Measurements from ENCODE around the gene VCAM1.

The VCAM1 gene

GRCh38 chr1:100724281-100724680 lies 4.7 kb downstream of the VCAM1 start:
- no peak for DNase-seq

- no peak for DNase-seq
Observed at GRCh38 chr1:100730130-100730529, 10.6 kb downstream of the VCAM1 start.

- no peak for DNase-seq
Observed at GRCh38 chr1:100731309-100731708, 11.8 kb downstream of the VCAM1 start.

- no peak for DNase-seq
Observed at GRCh38 chr1:100731758-100732157, 12.2 kb downstream of the VCAM1 start.

GRCh38 chr1:100734676-100735075 lies 15.1 kb downstream of the VCAM1 start:
- no peak for DNase-seq

- no peak for DNase-seq
Observed at GRCh38 chr1:100735244-100735643, 15.7 kb downstream of the VCAM1 start.

GRCh38 chr1:100736324-100736723 lies 16.8 kb downstream of the VCAM1 start:
- no peak for DNase-seq

GRCh38 chr1:100736746-100737145 lies 17.2 kb downstream of the VCAM1 start:
- DNase-seq: no peak

- DNase-seq: no peak
Observed at GRCh38 chr1:100746542-100746932, 27.0 kb downstream of the VCAM1 start.

GRCh38 chr1:100747771-100748170 lies 28.2 kb downstream of the VCAM1 start:
- no peak for DNase-seq

- no peak for DNase-seq
Observed at GRCh38 chr1:100750005-100750885, 30.7 kb downstream of the VCAM1 start.

GRCh38 chr1:100752791-100753190 lies 33.2 kb downstream of the VCAM1 start:
- no peak for DNase-seq

GRCh38 chr1:100757946-100758345 lies 38.4 kb downstream of the VCAM1 start:
- no peak for DNase-seq

- DNase-seq: no peak
Observed at GRCh38 chr1:100759188-100759587, 39.6 kb downstream of the VCAM1 start.

GRCh38 chr1:100760511-100760910 lies 41.0 kb downstream of the VCAM1 start:
- no peak for DNase-seq

GRCh38 chr1:100762461-100762860 lies 42.9 kb downstream of the VCAM1 start:
- DNase-seq: no peak

GRCh38 chr1:100767176-100767890 lies 47.8 kb downstream of the VCAM1 start:
- DNase-seq: no peak

- no peak for DNase-seq
Observed at GRCh38 chr1:100769323-100769722, 49.8 kb downstream of the VCAM1 start.

- no peak for DNase-seq
Observed at GRCh38 chr1:100769906-100770646, 50.5 kb downstream of the VCAM1 start.

- no peak for DNase-seq
Observed at GRCh38 chr1:100773444-100773843, 53.9 kb downstream of the VCAM1 start.

GRCh38 chr1:100774370-100774769 lies 54.8 kb downstream of the VCAM1 start:
- no peak for DNase-seq

GRCh38 chr1:100775483-100775882 lies 55.9 kb downstream of the VCAM1 start:
- no peak for DNase-seq

GRCh38 chr1:100778748-100779147 lies 59.2 kb downstream of the VCAM1 start:
- no peak for DNase-seq

- DNase-seq: no peak
Observed at GRCh38 chr1:100780814-100781213, 61.3 kb downstream of the VCAM1 start.

Measured in activated gamma-delta T cell treated with Interleukin-2 at 50 U/mL for 16 hours (primary cell).